ENCODE data around the gene SLC41A1. TPM values are rescaled to one million over a fixed set of nuclear protein-coding genes. Genes with fewer than 3 reads are reported as not detected.
A peak's percentile ranks its signal among the peaks of the same experiment; 100 is the strongest.

Gene SLC41A1
- total and polyA plus RNA-seq, 9 of the 15 experiments (the other 6 are each of a cell fraction or from before 2014, with no cell fraction given) = 4.1 to 29.3 (median 11.4) TPM

- TF ChIP-seq ZNF639 (CRISPR knock-in tag; conservative IDR thresholded peaks at IDR 0.05 in 1 of 2, IDR thresholded peaks at IDR 0.05 in 1 of 2) (peak in 1 of 2 experiments; percentile 85; a peak in 2 of 4 replicates), BHLHE40 (IDR thresholded peaks at IDR 0.05; ENCODE audit: low read length) (peak; percentile 99), SP2 (IDR thresholded peaks at IDR 0.05; ENCODE audit: extremely low read depth, low read depth, low read length, poor library complexity, severe bottlenecking) (no peak), SREBF1 (IDR thresholded peaks at IDR 0.05; ENCODE audit: borderline replicate concordance, low read depth, low read length) (no peak), ZNF263 (CRISPR knock-in tag; IDR thresholded peaks at IDR 0.05; ENCODE audit: borderline replicate concordance) (peak; percentile 50; the same call in 1 of the 2 replicates), ZNF511 (CRISPR knock-in tag; IDR thresholded peaks at IDR 0.05) (peak; percentile 23; the same call in 1 of the 2 replicates), MGA (IDR thresholded peaks at IDR 0.05) (peak; percentile 85), NR4A1 (CRISPR knock-in tag; IDR thresholded peaks at IDR 0.05) (0 out of 2 replicates have a peak, but pooled peaks have one; percentile 22), NR4A1 (tag; IDR thresholded peaks at IDR 0.05) (peak; percentile 68; the same call in 1 of the 2 replicates), SMARCA4 (IDR thresholded peaks at IDR 0.05) (peak; percentile 32; the same call in 1 of the 2 replicates), KDM5B (IDR thresholded peaks at IDR 0.05; ENCODE audit: insufficient replicate concordance, low read depth, low read length) (peak; percentile 59), CBFB (CRISPR knock-in tag; IDR thresholded peaks at IDR 0.05) (no peak), TSC22D4 (tag; IDR thresholded peaks at IDR 0.05) (no peak)
Measured at GRCh38 chr1:205775015-205775716, 37.8 kb downstream of the SLC41A1 start, which contains the start of gene RAB29 (continued).

Measured in K562 (cell line).